Activated CD4-positive, alpha-beta T cell treated with anti-CD3 and anti-CD28 coated beads, Interleukin-2, amount 50 U/mL, for 48 hours (primary cell): ENCODE results near the gene ERP29.
"Not testable (repeated sequence)": the region's sequence is repeated elsewhere in the genome, so short reads cannot be mapped to it uniquely, and the experiment has no call there.

Source experiments
- DNase-seq, 2 experiments: peaks; one replicate each; pipeline ENCODE4 v3.0.0-alpha.2; 2020

ERP29 gene

DNA sequence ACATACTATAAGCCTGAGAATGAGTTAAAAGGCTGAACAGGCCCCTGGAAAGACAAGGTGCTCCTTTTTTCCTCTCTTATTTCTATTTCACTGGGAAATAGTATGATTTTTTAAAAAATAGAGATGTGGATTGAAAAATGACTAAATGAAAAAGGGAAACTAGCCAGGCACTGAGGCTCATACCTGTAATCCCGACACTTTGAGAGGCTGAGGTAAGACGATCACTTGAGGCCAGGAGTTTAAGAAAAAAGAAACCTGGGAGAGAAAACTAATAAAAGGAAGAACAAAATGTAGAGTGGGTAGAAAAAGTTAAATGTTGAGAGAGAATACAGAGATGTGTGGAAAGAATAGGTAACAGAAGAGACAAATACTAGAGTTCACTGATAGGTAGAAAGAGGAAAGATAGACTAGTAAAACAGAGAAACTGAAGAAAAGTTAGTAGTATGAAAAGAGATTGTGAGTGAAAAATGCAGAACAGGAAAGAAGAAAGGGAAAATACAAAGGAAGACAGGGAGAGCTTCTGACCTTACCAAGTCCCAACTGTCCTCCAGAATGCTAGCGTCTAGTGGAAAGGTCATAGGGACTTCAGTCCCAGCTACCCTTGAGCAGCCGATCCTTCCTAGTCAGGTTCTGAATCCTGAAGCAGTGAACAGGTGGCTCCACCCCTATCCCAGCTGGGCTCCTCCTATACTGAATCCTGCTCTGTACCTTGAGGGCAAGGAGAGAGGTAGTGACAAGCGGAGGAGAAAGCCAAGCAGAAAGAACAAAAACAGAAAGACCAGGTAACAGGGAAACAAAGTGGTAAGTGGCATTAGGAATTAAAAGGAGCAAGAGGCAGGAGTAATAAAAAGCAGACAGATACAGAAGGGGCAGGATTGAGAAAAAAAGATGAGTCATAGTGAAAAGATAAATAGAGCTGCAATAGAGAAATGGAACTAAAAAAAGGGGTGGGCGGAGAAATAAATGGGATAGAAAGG is 7.5 kb upstream of the ERP29 start:
- no peak for DNase-seq

GRCh38 chr12:112007945-112008344 is 5.3 kb upstream of the ERP29 start:
- no peak for DNase-seq

- no peak for DNase-seq
Measured at GRCh38 chr12:112008918-112009317, 4.3 kb upstream of the ERP29 start.

DNA sequence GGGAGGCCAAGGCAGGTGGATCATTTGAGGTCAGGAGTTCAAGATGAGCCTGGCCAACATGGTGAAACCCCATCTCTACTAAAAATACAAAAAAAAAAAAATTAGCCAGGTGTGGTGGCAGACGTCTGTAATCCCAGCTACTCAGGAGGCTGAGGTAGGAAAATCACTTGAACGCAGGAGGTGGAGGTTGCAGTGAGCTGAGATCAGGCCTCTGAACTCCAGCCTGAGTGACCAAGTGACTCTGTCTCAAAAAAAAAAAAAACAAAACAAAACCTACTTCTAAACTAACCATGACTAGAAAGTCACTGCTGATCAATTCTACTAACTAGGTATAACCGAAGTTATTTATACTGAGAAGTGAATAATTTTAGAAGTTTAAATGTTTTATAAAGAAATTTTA is 3.6 kb upstream of the ERP29 start:
- DNase-seq, result not testable (repeated sequence)

- DNase-seq, result no peak
Measured at GRCh38 chr12:112010415-112011344, 2.5 kb upstream of the ERP29 start.

DNA sequence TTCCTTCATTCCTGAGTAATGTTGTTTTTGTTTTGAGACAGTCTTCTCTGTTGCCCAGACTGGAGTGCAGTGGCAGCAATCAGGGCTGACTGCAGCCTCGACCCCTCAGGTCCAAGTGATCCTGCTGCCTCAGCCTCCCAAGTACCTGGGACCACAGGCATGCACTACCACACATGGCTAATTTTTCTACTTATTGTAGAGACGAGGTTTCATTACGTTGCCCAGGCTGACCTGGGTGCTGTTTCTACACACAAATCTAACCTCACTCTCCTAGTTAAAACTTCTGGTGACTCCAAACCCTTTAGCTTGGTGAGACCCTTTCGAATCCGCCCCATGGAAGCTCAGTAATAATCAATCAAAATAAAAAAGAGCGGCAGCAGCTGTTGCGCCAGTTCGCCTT is 1.5 kb upstream of the ERP29 start:
- DNase-seq, result no peak

DNA sequence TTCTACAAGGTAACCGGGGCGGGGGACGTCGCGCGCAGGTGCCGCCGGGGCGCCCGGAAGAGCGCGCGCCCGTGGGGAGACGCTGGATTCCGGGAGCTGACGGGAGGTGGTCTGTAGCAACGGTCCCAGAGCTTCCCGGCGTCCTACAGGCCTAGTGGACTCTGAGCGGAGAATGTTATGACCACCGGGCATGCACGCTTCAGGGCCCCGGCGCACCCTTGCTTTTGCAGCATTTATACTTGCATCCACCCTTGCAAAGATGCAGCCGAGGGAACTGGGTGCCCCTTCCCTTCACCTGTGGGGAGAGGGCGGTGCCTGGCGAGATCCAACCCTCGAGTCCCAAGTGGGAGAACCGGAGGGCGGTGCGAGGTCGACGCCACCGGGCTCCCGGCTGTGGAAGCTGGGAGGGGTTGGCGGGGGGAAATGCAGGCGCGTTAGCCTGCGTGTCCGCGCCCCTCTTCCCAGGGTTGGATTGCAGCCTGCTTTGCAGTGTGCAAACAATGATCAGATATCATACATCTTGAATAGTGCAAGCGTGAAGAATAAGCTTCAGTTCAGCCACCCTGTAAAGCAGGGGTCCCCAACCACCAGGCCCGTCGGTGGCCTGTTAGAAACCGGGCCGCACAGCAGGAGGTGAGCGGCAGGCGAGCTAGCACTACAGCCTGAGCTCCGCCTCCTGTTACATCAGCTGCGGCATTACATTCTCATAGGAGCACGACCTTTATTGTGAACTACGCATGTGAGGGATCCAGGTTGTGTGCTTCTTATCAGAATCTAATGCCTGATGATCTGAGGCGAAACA is 576 bp downstream of the ERP29 start:
- DNase-seq, result peak; percentile 68 to 75

DNA sequence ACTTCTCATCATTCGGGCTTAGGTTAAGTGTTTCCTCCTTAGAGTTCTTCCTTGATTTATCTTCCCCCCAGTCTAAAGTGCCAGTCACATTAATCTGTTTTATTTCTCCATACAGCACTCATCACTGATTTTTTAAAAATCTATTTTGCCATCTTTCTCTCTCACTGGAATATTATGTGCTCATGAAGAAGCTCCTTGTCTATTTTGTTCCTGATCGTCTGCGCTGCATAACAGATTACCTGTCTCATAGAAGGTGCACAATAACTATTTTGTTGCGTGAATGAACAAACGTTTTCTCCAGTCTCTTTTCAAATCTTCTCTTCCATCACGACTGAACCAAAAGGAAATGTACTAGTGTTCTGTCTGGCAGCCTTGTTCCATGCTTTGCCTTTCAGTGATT is 2.7 kb downstream of the ERP29 start:
- no peak for DNase-seq

- no peak for DNase-seq
Measured at GRCh38 chr12:112017041-112017440, 3.8 kb downstream of the ERP29 start.

GRCh38 chr12:112018571-112019237 is 5.5 kb downstream of the ERP29 start:
- no peak for DNase-seq

GRCh38 chr12:112020947-112021457 is 7.8 kb downstream of the ERP29 start:
- DNase-seq, result no peak

DNA sequence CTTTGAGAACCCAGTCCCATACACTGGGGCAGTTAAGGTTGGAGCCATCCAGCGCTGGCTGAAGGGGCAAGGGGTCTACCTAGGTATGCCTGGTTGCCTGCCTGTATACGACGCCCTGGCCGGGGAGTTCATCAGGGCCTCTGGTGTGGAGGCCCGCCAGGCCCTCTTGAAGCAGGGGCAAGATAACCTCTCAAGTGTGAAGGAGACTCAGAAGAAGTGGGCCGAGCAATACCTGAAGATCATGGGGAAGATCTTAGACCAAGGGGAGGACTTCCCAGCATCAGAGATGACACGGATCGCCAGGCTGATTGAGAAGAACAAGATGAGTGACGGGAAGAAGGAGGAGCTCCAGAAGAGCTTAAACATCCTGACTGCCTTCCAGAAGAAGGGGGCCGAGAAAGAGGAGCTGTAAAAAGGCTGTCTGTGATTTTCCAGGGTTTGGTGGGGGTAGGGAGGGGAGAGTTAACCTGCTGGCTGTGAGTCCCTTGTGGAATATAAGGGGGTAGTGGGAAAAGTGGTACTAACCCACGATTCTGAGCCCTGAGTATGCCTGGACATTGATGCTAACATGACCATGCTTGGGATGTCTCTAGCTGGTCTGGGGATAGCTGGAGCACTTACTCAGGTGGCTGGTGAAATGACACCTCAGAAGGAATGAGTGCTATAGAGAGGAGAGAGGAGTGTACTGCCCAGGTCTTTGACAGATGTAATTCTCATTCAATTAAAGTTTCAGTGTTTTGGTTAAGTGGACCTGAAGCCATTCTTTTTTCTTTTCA is 9.2 kb downstream of the ERP29 start:
- no peak for DNase-seq

GRCh38 chr12:112023759-112024396 is 10.7 kb downstream of the ERP29 start:
- no peak for DNase-seq

GRCh38 chr12:112025808-112026375 is 12.7 kb downstream of the ERP29 start:
- DNase-seq, result no peak

DNA sequence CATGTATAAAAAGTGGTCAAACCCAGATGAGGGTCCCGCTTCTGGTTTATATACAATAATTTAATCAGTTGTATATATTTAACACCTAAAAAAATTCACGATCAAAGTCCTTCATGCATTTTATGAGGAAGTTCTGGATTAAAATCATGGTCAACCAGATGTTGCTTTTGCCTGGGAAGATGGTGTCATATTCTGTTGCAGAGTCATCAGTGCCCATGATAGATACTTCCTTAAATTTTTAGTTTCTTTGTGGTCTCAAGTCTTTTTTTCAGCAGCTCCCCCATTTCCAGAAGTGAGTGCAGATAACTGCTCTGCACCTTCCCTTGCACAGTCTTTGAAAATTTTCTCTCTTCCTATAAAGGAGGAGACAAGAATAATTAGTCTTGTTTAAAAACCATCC is 16.1 kb downstream of the ERP29 start:
- DNase-seq, result no peak

GRCh38 chr12:112031472-112031871 is 18.2 kb downstream of the ERP29 start:
- DNase-seq, result no peak

DNA sequence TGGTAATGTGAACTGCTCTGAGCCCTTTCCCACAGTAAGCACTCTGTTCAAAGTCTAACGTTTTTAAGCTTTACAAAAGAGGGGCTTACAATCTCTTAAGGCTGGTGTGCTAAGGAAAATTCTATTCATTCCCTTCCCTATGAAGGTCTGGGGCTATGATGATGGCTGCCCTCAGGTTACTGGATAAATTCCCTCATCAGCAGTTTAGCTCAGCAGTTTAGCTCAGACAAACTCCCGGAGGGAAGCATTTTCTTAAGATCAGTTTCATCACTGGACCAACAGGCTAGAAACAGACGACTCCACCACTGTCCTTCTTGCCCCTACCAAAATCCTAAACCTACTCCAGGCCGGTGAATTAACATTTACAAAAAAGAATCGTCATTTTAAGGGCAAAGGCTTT is 19.1 kb downstream of the ERP29 start:
- DNase-seq, result no peak

DNA sequence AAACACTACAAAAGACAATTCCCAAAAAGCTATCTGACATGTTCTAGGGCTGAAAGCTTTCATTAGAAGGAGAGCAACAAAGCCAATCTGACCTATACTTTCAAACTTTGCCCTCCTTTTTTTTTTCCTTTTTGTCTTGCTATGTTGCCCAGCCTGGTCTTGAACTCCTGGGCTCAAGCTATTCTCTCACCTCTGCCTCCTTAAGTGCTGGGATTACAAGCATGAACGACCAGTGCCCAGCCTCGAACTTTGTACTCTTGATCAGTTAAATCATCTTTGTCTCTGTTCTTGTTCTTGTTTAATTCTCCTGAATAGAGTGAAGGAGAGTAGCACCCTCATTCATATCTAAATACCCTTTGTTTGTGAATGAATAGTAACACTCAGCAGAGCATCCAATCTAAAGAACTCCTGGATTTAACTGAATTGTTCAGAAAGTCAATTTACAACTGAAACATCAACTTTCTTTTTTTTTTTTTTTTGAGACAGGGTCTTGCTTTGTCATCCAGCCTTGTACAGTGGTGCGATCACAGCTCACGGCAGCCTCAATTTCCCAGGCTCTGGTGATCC is 22.1 kb downstream of the ERP29 start:
- DNase-seq, result no peak

DNA sequence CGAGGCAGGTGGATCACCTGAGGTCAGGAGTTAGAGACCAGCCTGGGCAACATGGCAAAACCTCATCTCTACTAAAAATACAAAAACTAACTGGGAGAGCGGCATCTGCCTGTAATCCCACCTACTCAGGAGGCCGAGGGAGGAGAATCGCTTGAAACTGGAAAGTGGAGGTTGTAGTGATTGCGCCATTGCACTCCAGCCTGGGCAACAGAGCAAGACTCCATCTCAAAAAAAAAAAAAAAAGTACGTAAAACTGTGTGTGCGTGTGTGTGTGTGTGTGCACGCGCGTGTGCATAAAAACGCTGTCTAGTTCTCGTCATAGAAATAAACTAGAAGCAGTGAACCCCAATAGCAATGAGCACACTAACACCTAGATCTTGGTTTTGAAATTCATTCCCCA is 23.4 kb downstream of the ERP29 start:
- DNase-seq, result not testable (repeated sequence)

DNA sequence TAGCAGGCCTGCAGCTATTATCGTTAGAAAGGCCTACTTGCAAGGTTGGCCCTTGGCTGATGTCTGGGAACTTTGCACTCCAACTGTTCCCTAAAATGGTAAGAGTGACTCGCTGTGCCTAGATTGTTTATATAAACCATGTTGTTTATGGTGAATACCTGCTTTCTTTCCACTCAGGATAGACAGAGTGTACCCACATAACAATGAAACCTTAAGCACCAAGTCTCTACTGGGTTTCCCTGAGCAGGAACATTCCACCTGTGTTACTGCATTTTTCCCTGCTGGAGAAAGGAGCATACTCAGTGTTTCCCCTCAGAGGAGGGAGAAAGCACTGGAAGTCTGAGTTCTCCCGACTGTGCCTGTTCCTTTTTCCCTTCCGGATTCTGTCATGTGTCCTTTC is 32.8 kb downstream of the ERP29 start:
- DNase-seq, result no peak
